ENCODE data around the gene ADGRB2.

Gene ADGRB2

GRCh38 chr1:31776032-31776431, 11.9 kb upstream of the ADGRB2 start:
- Histone ChIP-seq H2BK5ac (ENCODE audit: low read length) (no peak overlapping the region), H3K4me1 (ENCODE audit: control insufficient read depth in 2 of 2, insufficient read depth in 1 of 2, low read depth in 1 of 2, low read length in 2 of 2) (peaks cover 14 to 17% of the 10 kb centered on the region in 2 donors), H3K4me2 (ENCODE audit: insufficient read depth, low read length, poor library complexity, severe bottlenecking) (no peak overlapping the region), H4K91ac (ENCODE audit: low read depth, low read length, poor library complexity) (no peak overlapping the region), H3K9ac (ENCODE audit: low read depth, low read length, poor library complexity) (no peak overlapping the region), H2AK5ac (ENCODE audit: low read depth, low read length) (no peak overlapping the region), H3K27ac (replicated peaks; ENCODE audit: low read length) (no peak overlapping the region), H3K9me3 (replicated peaks in 1 of 2; ENCODE audit: control insufficient read depth in 2 of 2, insufficient read depth in 1 of 2, low read depth in 1 of 2, low read length in 2 of 2) (peaks cover 2 to 4% of the 10 kb centered on the region in 2 donors), H3K27me3 (ENCODE audit: control insufficient read depth in 3 of 3, insufficient read depth in 3 of 3, low read depth in 1 of 3, low read length in 3 of 3) (peaks cover 18 to 79% (median 34%) of the 10 kb centered on the region in 3 experiments), H4K8ac (ENCODE audit: low read depth, low read length) (no peak overlapping the region), H2BK15ac (ENCODE audit: low read length) (no peak overlapping the region), H3K4me3 (ENCODE audit: low read length in 2 of 2) (no peak overlapping the region), H2BK12ac (ENCODE audit: low read length) (no peak overlapping the region), H3K14ac (ENCODE audit: low read length) (no peak overlapping the region), H3K4ac (ENCODE audit: low read length) (no peak overlapping the region), H3K23ac (ENCODE audit: low read depth, low read length, poor library complexity) (no peak overlapping the region), H2BK120ac (ENCODE audit: low read depth, low read length) (no peak overlapping the region), H3K79me1 (ENCODE audit: low read depth, low read length) (peaks cover 2% of the 10 kb centered on the region), H2AFZ (ENCODE audit: low read length) (no peak overlapping the region), H3K18ac (ENCODE audit: low read length) (no peak overlapping the region), H3K36me3 (replicated peaks in 1 of 2; ENCODE audit: control insufficient read depth in 2 of 2, insufficient read depth in 2 of 2, low read length in 2 of 2) (no peaks in the 10 kb centered on the region)
- WGBS, 2 donors (ENCODE audit: extremely low coverage in 2 of 2, insufficient read length in 2 of 2, insufficient replicate concordance in 1 of 2): no CpG with 5 or more reads among the region's 5 CpGs
- DNase-seq (ENCODE audit: low spot score): no peak

DNA sequence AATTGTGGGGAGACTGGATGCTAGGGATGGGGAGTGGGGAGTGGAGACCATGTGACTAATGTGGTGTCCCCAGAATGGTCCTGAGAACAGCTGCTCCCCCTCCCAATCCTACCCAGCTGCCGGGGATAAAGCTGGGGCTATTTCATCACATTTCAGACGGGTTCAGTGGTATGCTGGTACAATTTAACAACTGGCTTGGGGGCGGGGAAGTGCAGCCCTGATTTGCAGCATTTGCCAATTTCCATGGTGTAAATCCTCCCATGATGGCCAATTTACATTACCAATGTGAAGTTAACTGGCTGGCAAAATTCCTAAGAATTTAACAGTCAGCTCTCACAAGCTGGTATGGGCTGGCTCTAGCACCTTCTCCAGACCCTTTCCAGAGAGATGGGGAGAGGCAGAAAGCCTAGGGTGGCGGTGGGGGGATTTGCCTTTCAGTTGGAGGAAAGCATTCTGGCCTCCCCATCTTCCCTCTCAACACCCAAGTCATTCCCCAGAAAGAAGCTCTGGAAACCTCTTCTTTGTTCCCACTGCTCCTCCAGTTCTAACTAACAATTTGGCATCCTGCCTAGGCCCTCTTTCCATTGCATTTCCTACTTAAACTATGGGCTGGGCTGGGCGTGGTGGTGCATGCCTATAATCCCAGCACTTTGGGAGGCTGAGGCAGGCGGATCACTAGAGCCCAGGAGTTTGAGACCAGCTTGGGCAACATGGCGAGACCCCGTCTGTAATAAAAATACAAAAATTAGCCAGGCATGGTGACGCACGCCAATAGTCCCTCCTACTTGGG, 11.3 kb upstream of the ADGRB2 start:
- Histone ChIP-seq H4K8ac (ENCODE audit: low read depth, low read length) (no peak overlapping the region), H3K36me3 (replicated peaks in 1 of 2; ENCODE audit: control insufficient read depth in 2 of 2, insufficient read depth in 2 of 2, low read length in 2 of 2) (no peaks in the 10 kb centered on the region), H3K4me2 (ENCODE audit: insufficient read depth, low read length, poor library complexity, severe bottlenecking) (no peak overlapping the region), H3K4me3 (ENCODE audit: low read length in 2 of 2) (no peak overlapping the region), H3K4ac (ENCODE audit: low read length) (no peak overlapping the region), H2AFZ (ENCODE audit: low read length) (no peak overlapping the region), H2BK12ac (ENCODE audit: low read length) (no peak overlapping the region), H3K23ac (ENCODE audit: low read depth, low read length, poor library complexity) (no peak overlapping the region), H3K27ac (replicated peaks; ENCODE audit: low read length) (no peak overlapping the region), H3K14ac (ENCODE audit: low read length) (no peak overlapping the region), H2BK5ac (ENCODE audit: low read length) (no peak overlapping the region), H3K79me1 (ENCODE audit: low read depth, low read length) (peaks cover 2% of the 10 kb centered on the region), H2BK120ac (ENCODE audit: low read depth, low read length) (no peak overlapping the region), H3K4me1 (ENCODE audit: control insufficient read depth in 2 of 2, insufficient read depth in 1 of 2, low read depth in 1 of 2, low read length in 2 of 2) (peaks cover 11 to 16% of the 10 kb centered on the region in 2 donors), H3K27me3 (ENCODE audit: control insufficient read depth in 3 of 3, insufficient read depth in 3 of 3, low read depth in 1 of 3, low read length in 3 of 3) (peaks cover 18 to 85% (median 38%) of the 10 kb centered on the region in 3 experiments), H2BK15ac (ENCODE audit: low read length) (no peak overlapping the region), H3K9me3 (replicated peaks in 1 of 2; ENCODE audit: control insufficient read depth in 2 of 2, insufficient read depth in 1 of 2, low read depth in 1 of 2, low read length in 2 of 2) (peaks cover 2 to 4% of the 10 kb centered on the region in 2 donors), H3K9ac (ENCODE audit: low read depth, low read length, poor library complexity) (no peak overlapping the region), H2AK5ac (ENCODE audit: low read depth, low read length) (no peak overlapping the region), H4K91ac (ENCODE audit: low read depth, low read length, poor library complexity) (no peak overlapping the region), H3K18ac (ENCODE audit: low read length) (no peak overlapping the region)
- DNase-seq (ENCODE audit: low spot score): no peak
- no CpG with 5 or more reads among the region's 10 CpGs for WGBS, 2 donors (ENCODE audit: extremely low coverage in 2 of 2, insufficient read length in 2 of 2, insufficient replicate concordance in 1 of 2)

- no CpG with 5 or more reads among the region's 3 CpGs for WGBS, 2 donors (ENCODE audit: extremely low coverage in 2 of 2, insufficient read length in 2 of 2, insufficient replicate concordance in 1 of 2)
- peaks cover 18 to 90% (median 38%) of the 10 kb centered on the region in 3 experiments for H3K27me3 ChIP-seq (ENCODE audit: control insufficient read depth in 3 of 3, insufficient read depth in 3 of 3, low read depth in 1 of 3, low read length in 3 of 3)
- no peak overlapping the region for H3K9ac ChIP-seq (ENCODE audit: low read depth, low read length, poor library complexity)
Measured at GRCh38 chr1:31774495-31774894, 10.4 kb upstream of the ADGRB2 start.

GRCh38 chr1:31773861-31774260, 9.7 kb upstream of the ADGRB2 start:
- DNase-seq (ENCODE audit: low spot score): no peak
- Histone ChIP-seq H3K4ac (ENCODE audit: low read length) (no peak overlapping the region), H2BK12ac (ENCODE audit: low read length) (no peak overlapping the region), H3K79me1 (ENCODE audit: low read depth, low read length) (peaks cover 2% of the 10 kb centered on the region), H2AFZ (ENCODE audit: low read length) (no peak overlapping the region), H3K23ac (ENCODE audit: low read depth, low read length, poor library complexity) (no peak overlapping the region), H3K18ac (ENCODE audit: low read length) (no peak overlapping the region), H2BK120ac (ENCODE audit: low read depth, low read length) (no peak overlapping the region), H4K91ac (ENCODE audit: low read depth, low read length, poor library complexity) (no peak overlapping the region), H2AK5ac (ENCODE audit: low read depth, low read length) (no peak overlapping the region), H3K4me2 (ENCODE audit: insufficient read depth, low read length, poor library complexity, severe bottlenecking) (no peak overlapping the region), H3K36me3 (replicated peaks in 1 of 2; ENCODE audit: control insufficient read depth in 2 of 2, insufficient read depth in 2 of 2, low read length in 2 of 2) (no peaks in the 10 kb centered on the region), H4K8ac (ENCODE audit: low read depth, low read length) (no peak overlapping the region), H3K4me1 (ENCODE audit: control insufficient read depth in 2 of 2, insufficient read depth in 1 of 2, low read depth in 1 of 2, low read length in 2 of 2) (peaks cover 14 to 27% of the 10 kb centered on the region in 2 donors), H2BK15ac (ENCODE audit: low read length) (no peak overlapping the region), H3K9me3 (replicated peaks in 1 of 2; ENCODE audit: control insufficient read depth in 2 of 2, insufficient read depth in 1 of 2, low read depth in 1 of 2, low read length in 2 of 2) (peaks cover 2 to 4% of the 10 kb centered on the region in 2 donors), H3K9ac (ENCODE audit: low read depth, low read length, poor library complexity) (no peak overlapping the region), H3K4me3 (ENCODE audit: low read length in 2 of 2) (no peak overlapping the region), H3K27me3 (ENCODE audit: control insufficient read depth in 3 of 3, insufficient read depth in 3 of 3, low read depth in 1 of 3, low read length in 3 of 3) (peaks cover 18 to 96% (median 38%) of the 10 kb centered on the region in 3 experiments), H2BK5ac (ENCODE audit: low read length) (no peak overlapping the region), H3K14ac (ENCODE audit: low read length) (no peak overlapping the region), H3K27ac (replicated peaks; ENCODE audit: low read length) (no peak overlapping the region)
- no CpG with 5 or more reads among the region's 5 CpGs for WGBS, 2 donors (ENCODE audit: extremely low coverage in 2 of 2, insufficient read length in 2 of 2, insufficient replicate concordance in 1 of 2)

More at GRCh38 chr1:31774495-31774894, 10.4 kb upstream of the ADGRB2 start:
- Histone ChIP-seq H3K18ac (ENCODE audit: low read length) (no peak overlapping the region), H2BK12ac (ENCODE audit: low read length) (no peak overlapping the region), H3K4ac (ENCODE audit: low read length) (no peak overlapping the region), H3K4me1 (ENCODE audit: control insufficient read depth in 2 of 2, insufficient read depth in 1 of 2, low read depth in 1 of 2, low read length in 2 of 2) (peaks cover 12 to 24% of the 10 kb centered on the region in 2 donors), H3K4me2 (ENCODE audit: insufficient read depth, low read length, poor library complexity, severe bottlenecking) (no peak overlapping the region), H2AK5ac (ENCODE audit: low read depth, low read length) (no peak overlapping the region), H2BK5ac (ENCODE audit: low read length) (no peak overlapping the region), H4K8ac (ENCODE audit: low read depth, low read length) (no peak overlapping the region), H4K91ac (ENCODE audit: low read depth, low read length, poor library complexity) (no peak overlapping the region), H3K4me3 (ENCODE audit: low read length in 2 of 2) (no peak overlapping the region), H2BK15ac (ENCODE audit: low read length) (no peak overlapping the region), H2AFZ (ENCODE audit: low read length) (no peak overlapping the region), H3K9me3 (replicated peaks in 1 of 2; ENCODE audit: control insufficient read depth in 2 of 2, insufficient read depth in 1 of 2, low read depth in 1 of 2, low read length in 2 of 2) (peaks cover 2 to 4% of the 10 kb centered on the region in 2 donors), H3K36me3 (replicated peaks in 1 of 2; ENCODE audit: control insufficient read depth in 2 of 2, insufficient read depth in 2 of 2, low read length in 2 of 2) (no peaks in the 10 kb centered on the region), H3K79me1 (ENCODE audit: low read depth, low read length) (peaks cover 2% of the 10 kb centered on the region), H3K23ac (ENCODE audit: low read depth, low read length, poor library complexity) (no peak overlapping the region), H3K27ac (replicated peaks; ENCODE audit: low read length) (no peak overlapping the region), H3K14ac (ENCODE audit: low read length) (no peak overlapping the region), H2BK120ac (ENCODE audit: low read depth, low read length) (no peak overlapping the region)
- no peak for DNase-seq (ENCODE audit: low spot score)

All from neuronal stem cell (in vitro differentiated cells).